GM18526 (cell line): Measurements from ENCODE around the gene SRSF9.
A peak's percentile ranks its signal among the peaks of the same experiment; 100 is the strongest.

Source experiments
- POLR2A ChIP-seq: IDR thresholded peaks from 3 replicates; pipeline ENCODE4 v1.6.1; 2011; ENCODE audit not compliant: insufficient read length; ENCODE audit errors: extremely low read depth

The SRSF9 gene

DNA sequence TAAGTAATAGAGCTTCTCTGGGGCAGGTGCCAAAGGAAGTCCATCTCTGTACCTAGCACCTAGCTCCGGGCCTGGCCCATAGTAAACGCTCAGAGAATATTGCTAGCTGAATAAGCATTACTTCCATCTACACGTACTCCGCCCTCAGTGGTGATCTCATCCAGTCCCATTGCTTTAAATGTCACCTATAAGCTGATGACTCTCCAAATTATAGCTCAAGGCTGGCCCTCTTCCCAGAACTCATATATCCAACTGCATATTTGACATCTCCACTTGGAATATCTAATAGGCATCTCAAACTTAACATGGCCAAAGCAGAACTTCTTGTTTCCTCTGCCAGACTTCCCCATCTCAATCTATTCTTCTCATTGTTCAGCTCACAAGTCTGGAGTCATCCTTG, 19.5 kb upstream of the SRSF9 start:
- no peak for TF ChIP-seq POLR2A

DNA sequence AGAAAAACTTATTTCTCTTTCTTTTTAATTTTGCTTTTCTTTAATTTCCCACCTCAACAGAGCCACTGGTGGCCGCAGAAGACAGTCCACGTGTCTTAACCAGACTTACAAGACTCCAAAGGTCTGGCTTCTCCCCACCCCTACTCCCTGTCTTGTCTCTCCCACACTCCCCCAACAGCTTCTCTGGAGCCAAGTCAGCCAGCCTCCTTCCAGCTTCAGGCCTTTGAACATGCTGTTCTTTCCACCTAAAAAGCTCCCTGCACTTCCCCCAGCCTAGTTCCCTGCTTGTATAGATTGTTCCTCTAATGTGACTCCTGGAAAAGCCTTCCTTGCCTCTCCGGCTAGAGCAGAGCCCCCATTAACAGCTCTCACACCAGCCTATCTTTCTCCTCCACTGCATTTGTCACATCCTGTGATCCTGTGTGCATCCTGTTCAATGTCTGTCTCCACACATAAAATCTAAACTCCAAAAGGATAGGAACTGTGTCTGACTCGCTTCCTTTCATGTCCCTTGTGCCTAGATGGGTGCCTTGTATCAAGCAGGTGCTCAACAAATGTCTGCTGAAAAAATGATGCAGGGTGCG, 18.6 kb upstream of the SRSF9 start:
- no peak for TF ChIP-seq POLR2A

DNA sequence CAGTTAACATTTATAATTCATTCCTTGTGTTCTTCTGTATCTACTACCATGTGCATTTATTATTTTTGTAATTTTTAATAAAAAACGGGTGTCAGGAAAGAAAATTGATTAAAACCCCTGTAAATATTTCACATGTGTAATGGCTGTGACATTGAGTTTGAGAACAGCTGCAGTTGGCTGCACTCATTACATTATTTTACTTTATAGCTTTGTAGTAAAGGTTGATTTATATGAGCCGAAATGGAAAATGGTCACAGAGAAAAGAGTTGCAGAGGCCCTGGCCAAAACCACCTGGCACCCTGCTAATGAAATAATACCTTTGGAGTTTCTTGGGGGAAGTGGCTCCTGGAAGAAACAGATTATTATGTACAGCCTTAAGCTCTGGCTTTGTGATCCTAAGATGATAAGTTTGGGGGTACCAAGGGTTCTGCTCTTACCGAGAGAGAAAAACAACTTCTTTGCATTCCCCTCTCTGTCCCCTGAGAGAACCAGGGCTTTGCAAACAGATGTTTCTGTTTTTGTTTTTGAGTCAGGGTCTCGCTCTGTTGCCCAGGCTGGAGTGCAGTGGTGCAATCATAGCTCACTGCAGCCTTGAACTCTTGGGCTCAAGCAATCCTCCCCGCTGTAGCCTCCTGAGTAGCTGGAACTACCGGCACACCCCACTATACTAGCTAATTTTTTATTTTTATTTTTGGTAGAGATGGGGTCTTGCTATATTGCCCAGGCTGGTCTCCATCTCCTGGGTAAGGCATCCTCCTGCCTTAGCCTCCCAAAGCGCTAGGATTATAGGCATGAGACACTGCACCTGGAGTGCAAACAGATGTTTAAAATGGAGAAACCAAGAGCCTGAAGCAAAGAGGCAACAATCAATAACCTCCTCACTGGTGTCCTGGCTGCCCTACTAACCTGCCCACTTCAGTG, 16.7 kb upstream of the SRSF9 start:
- no peak for TF ChIP-seq POLR2A

DNA sequence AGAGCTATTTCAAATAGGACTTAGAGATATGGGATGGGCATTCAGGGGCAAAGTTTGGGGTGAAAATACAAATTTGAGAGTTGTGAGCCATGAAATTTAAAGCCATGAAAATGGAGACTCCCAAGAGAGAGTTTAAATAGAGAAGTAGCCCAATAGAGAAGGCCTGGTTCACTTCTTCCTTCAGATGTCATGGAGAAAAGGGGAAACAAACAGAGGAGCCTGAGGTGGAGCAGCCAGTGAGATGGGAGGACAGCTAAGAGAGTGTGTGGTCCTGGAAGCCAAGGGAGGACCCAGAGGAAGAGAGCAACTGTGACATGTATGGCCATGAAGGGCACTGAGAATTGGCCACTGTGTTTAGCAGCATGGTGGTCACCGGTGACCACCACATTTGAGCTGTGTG, 14.1 kb upstream of the SRSF9 start:
- no peak for TF ChIP-seq POLR2A

DNA sequence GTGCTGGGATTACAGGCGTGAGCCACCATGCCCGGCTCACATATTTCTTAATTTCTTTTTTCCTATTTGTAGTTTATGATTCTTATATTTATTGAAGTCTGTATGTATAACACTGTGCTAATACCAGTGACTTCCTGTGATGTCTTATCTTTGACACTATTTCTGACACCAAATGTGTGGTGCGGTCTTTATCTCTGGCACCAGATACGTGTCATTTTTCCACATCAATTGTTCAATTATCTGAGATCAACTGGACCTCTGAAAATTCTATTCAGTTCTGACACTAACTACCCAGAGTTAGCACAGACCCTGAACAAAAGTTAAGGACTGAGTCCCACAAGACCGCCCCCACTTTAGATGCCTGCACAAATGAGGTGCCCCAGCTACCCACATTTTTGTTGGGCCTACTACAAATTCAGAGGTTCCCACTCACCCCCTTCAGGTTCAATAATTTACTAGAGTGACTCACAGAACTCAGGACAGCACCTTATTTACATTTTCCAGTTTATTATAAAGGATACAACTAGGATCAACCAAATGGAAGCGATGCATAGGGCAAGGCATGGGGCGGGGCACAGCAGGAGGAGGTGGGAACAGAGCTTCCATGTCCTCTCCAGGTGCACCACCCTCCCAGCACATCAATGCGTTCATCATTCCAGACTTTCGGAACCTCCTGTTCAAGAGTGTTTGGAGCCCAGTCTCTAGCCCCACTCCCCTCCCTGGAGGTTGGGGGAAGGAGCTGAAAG, 11.6 kb upstream of the SRSF9 start:
- TF ChIP-seq POLR2A, result no peak

DNA sequence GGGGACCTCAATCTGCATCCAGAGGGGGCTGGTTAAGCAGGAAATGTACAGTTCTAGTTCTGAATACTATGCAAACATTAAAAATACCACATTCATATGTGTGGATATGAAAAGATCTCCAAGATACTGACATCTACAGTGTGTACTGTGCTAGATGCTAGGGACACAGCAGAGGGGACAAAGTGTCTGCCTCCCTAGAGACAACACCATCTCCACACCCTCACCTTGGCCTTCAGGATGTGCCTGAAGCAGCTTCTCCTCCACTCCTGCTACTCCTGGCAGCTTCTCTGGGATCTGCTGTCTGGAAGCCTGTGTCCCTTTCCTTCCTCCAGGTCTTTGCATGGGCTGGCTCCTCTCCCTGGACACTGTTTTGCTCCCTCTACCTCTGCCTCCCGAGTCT, 10.7 kb upstream of the SRSF9 start:
- no peak for TF ChIP-seq POLR2A

DNA sequence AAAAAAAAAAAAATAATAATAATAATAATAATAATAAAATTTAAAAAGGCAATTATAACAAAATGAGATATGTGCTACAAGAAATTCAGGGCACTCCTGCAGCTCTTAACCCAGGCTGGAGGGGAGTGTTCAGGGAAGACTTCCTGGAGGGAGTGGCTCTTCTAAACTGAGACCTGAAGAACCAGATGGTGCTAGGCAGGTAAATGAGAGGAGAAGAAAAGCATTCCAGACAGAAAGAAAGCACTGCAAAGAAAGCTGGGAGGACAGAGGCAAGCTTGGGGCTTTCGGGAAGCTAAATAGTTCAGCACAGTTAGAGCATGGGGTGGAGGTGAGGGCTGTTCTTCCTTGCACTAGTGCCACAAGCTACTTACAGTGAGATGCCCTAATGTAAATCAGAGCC, 9.9 kb upstream of the SRSF9 start:
- TF ChIP-seq POLR2A, result no peak

DNA sequence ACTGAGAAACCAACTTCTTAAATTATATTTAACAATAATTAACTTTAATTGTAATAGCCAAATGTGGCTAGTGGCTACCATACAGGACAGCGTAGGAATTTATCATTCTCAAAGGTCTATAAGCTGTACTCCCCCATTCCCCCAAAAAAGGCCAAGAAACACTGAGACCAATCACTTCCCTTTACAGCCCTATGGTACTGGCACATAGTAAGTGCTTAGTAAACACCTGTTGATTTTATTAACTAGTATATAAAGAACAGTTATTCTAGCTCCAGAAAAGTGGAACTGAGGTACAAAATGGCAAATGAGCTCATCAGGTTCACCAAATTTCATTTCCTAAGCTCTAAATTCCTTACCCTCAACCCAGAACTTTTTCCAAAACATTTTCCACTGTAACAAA, 6.1 kb upstream of the SRSF9 start:
- TF ChIP-seq POLR2A, result no peak

DNA sequence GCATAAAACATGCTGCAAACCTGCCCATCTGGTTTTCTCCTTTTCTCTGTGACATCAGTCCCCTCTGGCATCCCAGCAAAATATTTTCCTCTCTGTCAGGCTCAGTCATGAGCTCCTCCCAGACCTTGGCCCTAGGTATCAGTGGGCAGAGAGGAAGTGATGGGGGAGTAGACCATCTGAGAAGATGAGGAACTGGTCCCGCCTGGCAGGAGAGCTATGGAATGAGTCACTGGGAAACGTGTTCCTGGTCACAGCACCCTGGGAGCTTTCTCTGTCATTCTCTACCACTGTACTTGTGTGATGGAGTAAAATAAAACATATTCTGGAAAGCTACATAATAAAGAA, 5.0 kb upstream of the SRSF9 start:
- no peak for TF ChIP-seq POLR2A

DNA sequence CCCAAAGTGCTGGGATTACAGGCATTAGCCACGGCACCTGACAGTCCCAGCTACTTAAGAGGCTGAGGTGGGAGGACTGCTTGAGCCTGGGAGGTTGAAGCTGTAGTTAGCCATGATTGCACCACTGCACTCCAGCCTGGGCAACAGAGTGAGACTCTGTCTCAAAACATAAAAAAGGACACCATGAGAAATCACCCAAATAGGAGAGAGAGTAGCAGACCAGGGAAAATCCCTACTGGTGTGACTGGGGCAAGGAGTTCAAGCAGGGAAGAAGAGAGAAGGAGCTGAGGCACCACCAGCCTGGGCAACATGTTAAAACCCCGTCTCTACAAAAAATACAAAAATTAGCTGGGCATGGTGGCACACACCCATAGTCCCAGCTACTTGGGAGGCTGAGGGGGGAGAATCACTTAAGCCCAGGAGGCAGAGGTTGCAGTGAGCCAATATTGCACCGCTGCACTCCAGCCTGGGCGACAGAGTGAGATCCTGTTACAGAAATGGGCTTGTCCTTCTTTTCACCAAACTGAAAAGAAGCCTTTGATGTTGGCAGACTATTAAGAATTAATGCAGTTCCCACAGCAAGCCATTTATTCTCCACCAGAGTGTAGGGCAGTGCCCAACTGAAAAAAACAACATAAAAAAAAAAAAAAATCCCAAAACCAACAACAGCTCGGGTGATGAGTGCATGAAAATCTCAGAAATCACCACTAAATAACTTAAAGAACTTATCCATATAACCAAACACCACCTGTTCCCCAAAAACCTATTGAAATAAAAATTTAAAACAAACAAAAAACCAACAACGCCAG, 4.5 kb upstream of the SRSF9 start:
- no peak for TF ChIP-seq POLR2A

DNA sequence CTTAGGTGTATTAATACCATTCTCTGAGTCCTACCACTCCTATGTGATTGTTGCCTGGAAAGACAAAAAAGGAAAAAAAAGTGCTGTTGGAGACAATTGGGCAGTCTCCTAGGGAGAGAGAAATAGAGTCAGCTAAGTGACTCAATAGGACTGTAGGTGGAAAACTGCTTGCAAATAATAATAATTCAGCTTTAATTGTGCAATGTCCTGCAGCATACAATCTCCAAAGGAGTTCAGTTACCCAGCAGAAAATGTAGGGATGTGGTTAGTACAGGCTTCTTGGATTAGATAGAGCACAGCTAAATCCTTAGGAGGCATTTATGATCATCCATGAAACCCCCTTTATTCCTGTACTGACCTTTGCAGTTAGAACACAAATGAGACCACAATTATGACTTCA, 3.0 kb upstream of the SRSF9 start:
- TF ChIP-seq POLR2A, result no peak

DNA sequence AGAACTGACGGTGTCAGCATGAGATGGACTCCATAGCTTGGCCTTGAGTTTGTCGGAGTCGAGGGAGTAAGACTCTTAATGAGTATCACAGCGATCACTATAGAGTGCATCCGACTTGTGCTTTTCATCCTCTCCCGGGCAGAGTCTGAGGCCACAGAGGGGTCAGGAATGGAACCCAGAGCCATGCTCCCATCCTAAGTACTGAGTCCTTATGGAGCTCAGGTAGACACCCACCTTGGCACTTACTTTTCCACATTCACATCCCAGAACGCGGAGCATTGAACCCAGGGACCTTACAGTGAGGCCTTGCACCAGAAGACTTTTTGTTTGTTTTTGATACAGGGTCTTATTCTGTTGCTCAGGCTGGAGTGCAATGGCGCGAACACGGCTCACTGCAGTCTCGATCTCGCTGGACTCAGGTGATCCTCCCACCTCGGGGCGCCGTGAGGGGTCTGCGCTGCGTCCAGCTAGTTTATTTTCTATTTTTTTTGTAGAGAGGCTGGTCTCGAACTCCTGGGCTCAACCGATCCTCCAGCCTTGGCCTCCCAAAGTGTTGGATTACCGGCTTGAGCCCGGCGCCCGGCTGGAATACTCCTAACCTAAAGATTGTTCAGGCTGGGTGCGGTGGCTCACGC, 719 bp upstream of the SRSF9 start:
- no peak for TF ChIP-seq POLR2A

DNA sequence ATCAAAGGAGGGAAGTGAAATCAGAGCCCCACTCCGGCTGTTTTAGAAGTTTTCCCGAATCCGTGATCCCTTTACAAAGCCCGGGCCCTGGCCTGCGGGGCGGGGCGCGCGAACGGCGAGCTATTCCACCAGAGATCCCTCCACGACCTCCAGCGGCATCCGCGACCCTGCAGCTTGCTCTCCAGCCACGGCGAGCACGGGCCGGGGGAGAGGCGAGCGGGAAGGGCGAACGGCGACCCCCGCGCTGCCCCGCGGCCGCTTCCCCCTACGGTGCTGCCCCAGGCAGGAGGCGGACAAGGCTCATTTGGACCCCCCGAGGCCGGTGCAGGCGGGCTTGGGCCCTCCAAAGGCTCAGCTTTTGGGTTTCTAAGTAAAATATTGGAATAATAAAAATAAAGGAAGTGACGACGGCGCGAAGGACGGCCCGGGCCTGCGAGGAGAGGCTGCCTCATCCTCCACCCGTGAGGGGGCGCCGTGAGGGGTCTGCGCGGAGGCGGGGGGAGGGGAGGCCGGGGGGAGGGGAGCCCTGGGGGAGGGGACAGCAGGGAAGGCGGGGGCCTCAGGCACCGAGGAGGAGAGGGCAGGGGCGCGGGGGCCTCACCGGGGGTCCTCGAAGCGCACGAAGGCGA, 613 bp downstream of the SRSF9 start:
- no peak for TF ChIP-seq POLR2A

DNA sequence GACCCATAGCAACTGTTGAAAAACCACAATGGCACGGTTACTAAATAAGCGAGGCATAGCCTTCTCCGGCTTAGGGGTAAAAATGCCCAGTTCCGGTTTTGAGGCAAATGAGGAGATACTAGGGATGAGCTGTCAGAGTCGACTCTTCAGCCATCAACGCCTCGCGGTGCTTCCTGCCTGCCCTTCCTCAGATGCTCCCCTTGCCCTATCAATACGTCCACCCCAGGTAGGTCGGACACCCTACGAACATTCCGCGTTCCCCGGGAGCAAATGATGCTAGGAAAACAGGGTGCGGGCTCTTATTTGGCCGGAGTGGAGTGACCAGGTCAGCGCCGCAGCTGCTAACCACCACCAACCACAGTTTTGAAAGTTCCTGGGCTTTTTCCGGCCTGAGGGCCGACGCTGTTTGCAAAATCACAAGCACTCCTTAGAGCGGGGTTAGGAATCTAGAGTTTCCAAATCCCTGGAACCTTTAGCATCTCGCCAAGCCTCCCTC, 1.2 kb downstream of the SRSF9 start:
- TF ChIP-seq POLR2A, result peak; percentile 39
